NCI-H1694 treated with DMSO at 0.1 percent for 48 hours (cell line): Measurements from ENCODE around the gene UPB1.
A peak's percentile ranks its signal among the peaks of the same experiment; 100 is the strongest.
"Not testable (repeated sequence)": the region's sequence is repeated elsewhere in the genome, so short reads cannot be mapped to it uniquely, and the experiment has no call there.

Experiments used
- DNase-seq: peaks from one replicate; lab custom pipeline; 2025; lab: John Stamatoyannopoulos, UW

Gene UPB1

GRCh38 chr22:24482575-24482974, 12.6 kb upstream of the UPB1 start:
- no peak for DNase-seq

DNA sequence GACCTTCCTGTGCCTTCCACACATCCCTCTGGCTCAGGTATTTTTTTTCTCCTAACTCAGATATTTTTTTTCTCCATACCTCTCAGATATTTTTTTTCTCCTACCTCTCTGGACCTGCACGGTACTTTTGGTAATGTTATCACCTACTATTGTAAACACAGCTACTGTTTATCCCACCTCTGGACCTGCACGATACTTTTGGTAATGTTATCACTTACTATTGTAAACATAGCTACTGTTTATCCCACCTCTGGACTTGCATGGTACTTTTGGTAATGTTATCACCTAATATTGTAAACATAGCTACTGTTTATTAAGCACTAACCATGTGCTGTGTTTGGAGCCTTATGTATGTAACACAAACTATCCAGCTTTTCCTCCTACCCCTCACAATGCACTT, 12.1 kb upstream of the UPB1 start:
- no peak for DNase-seq

DNA sequence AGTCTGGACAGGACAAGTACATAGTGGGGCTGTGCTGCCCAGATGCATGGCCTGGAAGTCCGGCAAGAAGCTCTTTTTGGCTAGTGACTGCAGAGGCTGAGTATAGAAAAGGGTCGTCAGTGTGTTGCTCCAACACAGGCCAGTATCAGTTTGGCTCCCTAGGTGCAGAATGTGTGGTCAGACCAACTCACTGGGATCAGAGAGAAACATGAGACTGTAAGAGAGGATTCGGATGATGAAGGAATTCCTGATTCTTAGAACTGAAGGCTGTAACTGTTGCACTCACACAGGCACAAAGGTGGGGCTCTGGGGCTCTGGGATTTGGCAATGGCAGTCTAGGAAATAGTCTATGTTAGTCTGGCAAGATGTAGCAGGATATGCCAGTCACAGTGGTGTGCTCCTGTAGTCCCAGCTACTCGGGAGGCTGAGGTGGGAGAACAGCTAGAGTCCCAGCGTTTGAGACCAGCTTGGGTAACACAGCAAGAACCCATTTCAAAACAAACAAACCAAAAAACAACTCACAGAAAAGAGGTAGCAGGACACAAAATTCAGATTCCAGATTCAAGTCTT, 11.1 kb upstream of the UPB1 start:
- no peak for DNase-seq

- no peak for DNase-seq
These were observed 10.0 kb upstream of the UPB1 start for GRCh38 chr22:24485170-24485569.

DNA sequence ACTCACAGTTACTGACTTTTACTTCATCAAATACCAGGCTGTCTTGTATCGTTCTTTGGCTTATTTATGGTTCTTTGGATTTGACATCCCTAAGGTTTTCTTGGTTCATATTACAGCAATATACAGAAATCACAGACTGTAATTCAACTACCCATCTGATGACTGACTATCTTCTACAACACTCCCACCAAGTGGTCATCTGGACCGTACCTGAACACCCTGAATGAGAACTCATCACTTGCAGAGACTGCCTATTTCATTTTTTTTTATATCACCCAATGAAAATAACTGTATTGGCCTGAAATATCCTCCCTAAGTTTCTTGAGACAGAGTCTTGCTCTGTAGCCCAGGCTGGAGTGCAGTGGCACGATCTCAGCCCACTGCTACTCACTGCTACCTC, 9.5 kb upstream of the UPB1 start:
- no peak for DNase-seq

DNA sequence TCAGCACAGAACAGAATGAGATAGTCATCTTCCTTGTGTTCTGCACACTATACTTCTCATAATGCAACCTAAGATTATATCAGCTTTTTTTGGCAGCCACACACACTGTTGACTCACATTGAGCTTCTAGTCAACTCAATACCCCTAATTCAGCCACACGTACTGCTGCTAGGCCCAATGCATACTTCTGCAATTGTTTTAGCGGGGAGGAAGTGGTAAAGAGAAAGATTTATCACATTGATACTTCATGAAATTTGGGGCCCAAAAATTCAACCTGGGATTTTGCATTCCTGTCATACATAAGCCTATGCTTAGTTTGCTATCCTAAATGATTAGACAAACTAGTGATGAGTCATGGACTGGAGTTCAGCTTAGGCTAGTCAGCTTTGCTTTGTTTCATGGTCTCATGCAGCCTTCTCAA, 8.6 kb upstream of the UPB1 start:
- DNase-seq: no peak

DNA sequence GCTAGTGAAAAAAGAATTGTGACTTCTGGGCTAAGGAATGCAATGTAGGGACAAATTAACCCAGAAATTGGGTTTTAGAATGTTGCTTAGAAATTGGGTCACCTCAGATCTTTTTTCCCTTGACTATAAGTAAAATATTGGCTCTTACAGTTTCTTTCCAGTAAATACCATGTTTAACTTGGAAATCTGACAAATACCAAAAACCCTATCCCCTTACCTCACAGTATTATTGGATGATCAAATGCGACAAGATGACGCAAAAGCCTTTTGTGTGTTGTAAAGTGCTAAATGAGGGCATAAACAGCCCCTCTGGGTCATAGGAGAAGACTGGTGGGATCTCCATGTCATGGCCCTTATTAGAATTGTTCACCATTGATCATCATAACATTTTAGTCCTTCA, 6.1 kb upstream of the UPB1 start:
- DNase-seq: no peak

- not testable (repeated sequence) for DNase-seq
These were observed 5.7 kb upstream of the UPB1 start for GRCh38 chr22:24489434-24489833.

- no peak for DNase-seq
These were observed 2.7 kb upstream of the UPB1 start for GRCh38 chr22:24492391-24492790.

DNA sequence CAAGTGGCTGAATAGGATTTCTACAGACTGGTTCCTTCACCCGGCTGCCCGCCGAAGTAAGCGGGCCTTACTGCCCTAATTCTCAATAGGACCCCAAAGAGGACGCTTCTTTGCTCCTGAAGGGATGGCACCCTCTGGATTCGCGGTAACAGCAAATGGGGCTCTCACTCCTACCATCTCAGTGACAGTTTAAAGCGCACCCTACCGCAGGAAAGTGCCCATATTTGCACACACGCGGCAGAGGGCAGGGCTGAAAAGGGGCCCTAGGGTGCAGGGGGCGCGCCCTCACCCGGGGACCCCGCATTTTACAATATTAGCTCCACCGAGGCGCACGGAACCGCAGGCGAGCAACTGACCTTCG, 985 bp upstream of the UPB1 start:
- DNase-seq: no peak

- DNase-seq: no peak
These were observed 188 bp downstream of the UPB1 start for GRCh38 chr22:24495365-24495675.

GRCh38 chr22:24496234-24496633, 1.1 kb downstream of the UPB1 start:
- DNase-seq: no peak

GRCh38 chr22:24496661-24497060, 1.5 kb downstream of the UPB1 start:
- no peak for DNase-seq

GRCh38 chr22:24497841-24498258, 2.7 kb downstream of the UPB1 start:
- no peak for DNase-seq

DNA sequence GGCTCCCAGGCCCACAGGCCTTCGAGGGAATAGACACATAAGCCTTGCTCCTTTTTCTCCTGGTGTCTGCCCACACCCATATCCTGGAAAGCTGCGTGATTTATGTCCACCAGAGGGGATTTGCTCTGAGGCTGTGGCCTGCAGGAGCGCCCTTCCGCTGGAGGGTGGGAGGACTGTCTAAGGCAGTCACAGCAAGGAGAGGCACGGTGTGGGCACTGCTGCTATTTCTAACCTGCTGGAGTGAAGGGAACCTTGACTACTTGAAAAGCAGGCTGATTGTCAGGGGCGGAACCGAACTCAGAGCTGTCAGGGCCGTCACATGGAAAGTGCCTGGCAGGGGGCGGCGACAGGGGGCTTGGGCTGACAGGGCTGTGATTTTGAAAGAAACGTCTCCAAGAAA, 3.7 kb downstream of the UPB1 start:
- DNase-seq: no peak

DNA sequence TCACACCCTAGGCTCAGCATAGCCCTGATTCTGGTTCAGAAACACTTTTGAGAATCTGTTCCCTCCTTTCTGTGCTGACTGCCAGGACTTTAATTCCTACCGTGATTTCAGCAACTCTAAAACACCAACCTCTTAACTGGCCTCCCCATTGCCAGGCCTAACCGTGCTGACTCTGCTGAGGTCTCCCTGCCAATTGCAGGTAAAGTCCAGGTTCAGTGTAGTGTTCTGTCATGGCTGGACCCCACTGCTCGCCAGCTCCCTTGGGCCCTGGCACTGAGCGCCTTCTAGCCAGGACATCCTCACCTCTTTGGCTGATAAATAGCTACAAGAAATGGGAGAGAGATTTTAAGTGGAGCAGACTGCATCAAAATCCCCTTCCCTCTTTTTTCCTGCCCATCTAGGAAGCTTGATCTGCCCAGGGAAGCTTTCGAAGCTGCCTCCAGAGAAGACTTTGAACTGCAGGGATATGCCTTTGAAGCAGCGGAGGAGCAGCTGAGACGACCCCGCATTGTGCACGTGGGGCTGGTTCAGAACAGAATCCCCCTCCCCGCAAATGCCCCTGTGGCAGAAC, 4.7 kb downstream of the UPB1 start:
- no peak for DNase-seq

DNA sequence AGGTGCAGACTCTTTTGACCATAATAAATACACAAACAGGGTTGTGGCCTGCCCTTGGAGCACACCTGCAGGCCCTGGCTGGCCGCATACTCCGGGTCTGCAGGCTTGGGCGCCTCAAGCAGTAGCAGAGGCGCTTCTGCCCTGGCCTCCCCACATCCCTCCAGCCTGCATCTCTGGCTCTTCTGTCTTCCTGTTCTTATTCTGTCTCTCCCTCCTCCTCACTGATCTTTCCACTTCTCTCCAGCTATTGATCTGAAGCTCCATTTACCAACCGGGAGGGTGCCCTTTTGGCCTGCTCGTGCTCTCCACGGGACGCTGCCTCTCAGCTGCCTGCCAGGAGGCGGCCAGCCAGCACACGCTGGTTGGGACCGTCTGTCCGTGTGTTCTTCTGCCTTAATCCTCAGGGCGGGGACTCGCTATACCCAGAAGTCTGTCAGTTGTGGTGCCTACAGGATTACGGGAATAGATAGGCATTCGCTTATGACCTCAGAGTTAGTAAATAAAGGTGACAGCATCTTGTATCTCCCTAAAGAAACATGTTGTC, 5.2 kb downstream of the UPB1 start:
- DNase-seq: peak; percentile 6

DNA sequence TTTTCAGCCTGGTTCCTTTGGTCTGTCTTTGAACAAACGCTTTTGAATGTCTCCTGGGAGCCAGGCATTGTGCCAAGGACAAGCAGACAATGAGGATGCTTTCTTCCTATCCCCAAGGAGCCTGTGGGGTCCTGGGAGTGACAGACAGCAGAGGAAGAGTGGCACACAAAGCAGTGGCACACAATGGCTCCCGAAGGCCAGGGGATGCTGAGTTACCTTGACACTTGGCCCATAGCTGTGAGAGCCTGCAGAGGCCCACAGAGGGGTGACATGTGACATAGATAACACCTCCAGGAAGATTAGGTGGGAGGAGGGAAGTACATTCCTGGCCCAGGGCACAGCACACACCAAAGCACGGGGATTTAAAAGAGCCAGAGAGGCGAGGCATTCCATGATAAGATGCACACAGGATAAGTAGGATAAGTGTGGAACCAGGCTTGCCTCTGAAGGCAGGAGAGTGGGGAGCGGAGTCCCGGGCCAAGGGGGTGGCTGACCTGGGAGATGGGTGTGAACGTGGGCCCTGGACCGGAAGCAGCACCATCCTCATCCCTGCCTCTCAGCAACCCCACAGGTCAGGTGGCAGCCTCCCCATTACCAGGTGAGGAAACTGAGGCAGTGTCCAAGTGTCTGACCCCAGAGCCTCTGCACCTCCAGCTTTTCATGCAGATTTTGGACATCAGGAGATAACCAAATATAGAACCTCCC, 6.3 kb downstream of the UPB1 start:
- no peak for DNase-seq

GRCh38 chr22:24502034-24502433, 6.9 kb downstream of the UPB1 start:
- no peak for DNase-seq

- DNase-seq: no peak
These were observed 7.4 kb downstream of the UPB1 start for GRCh38 chr22:24502541-24502940.

GRCh38 chr22:24503137-24503842, 8.2 kb downstream of the UPB1 start:
- DNase-seq: no peak

GRCh38 chr22:24503843-24504338, 8.8 kb downstream of the UPB1 start:
- no peak for DNase-seq

DNA sequence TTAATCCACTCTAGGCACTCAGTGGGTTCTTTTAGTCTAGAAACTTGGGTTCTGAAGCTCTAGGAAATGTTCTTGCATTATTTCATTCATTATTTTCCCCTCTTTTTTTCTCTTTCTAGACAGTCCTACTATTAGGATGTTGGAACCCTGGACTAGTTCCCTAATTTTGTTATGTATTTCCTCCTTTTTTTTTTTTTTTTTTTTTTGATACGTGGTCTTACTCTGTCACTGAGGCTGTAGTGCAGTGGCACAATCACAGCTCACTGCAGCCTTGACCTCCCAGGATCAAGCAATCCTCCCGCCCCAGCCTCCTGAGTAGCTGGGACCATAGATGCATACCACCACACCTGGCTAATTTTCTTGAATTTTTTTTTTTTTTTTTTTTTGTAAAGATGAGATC, 9.4 kb downstream of the UPB1 start:
- no peak for DNase-seq
